IMR-90 (cell line): ENCODE data around the gene LDLRAD3. TPM values are rescaled to one million over a fixed set of nuclear protein-coding genes. Genes with fewer than 3 reads are reported as not detected.
A peak's percentile ranks its signal among the peaks of the same experiment; 100 is the strongest.

Source experiments
- ATAC-seq: fragments of 200-7000 bp; cut with Tn5 transposase; 2 replicates; pipeline ENCODE4 v1.9.1; 2020; ENCODE audit warnings: low read depth, mild to moderate bottlenecking, moderate library complexity
- BruUV-seq: library from RNA; stranded (reverse); fragments of 400-500 nt; replicated peaks from 2 replicates; lab custom pipeline; 2021; lab: Mats Ljungman, UMichigan
- CTCF ChIA-PET: fragments of 300-600 bp; formaldehyde crosslinking; extraction: SDS; loops from one replicate; lab custom pipeline; 2021; ENCODE audit warnings: antibody characterized with exemption; lab: Yijun Ruan, JAX
- POLR2A ChIA-PET: fragments of 300-600 bp; sonication (Branson Sonifier 250); formaldehyde crosslinking; loops from one replicate; lab custom pipeline; 2022; ENCODE audit warnings: antibody characterized with exemption; ENCODE audit not compliant: unreplicated experiment; lab: Charles Lee
- DNase-seq: peaks from one replicate; pipeline ENCODE4 v3.0.0; 2013
- H2AFZ ChIP-seq: replicated peaks from 2 replicates; pipeline ENCODE3; 2013; ENCODE audit warnings: low read length, mild to moderate bottlenecking; ENCODE audit not compliant: poor library complexity
- H2AK5ac ChIP-seq: 2 replicates; pipeline ENCODE4 v1.6.1; 2013; ENCODE audit warnings: low read depth, low read length, inconsistent platforms
- H2AK9ac ChIP-seq: replicated peaks from 2 replicates; pipeline ENCODE3; 2013; ENCODE audit warnings: mild to moderate bottlenecking, low read depth, low read length, moderate library complexity; ENCODE audit not compliant: poor library complexity
- H2BK120ac ChIP-seq: 2 replicates; pipeline ENCODE4 v1.6.1; 2013; ENCODE audit warnings: low read depth, low read length, inconsistent platforms
- H2BK15ac ChIP-seq: 3 replicates; pipeline ENCODE4 v1.6.1; 2013; ENCODE audit warnings: low read depth, low read length, inconsistent platforms
- H2BK20ac ChIP-seq: 2 replicates; pipeline ENCODE4 v1.6.1; 2013; ENCODE audit warnings: low read depth, mild to moderate bottlenecking, inconsistent platforms, low read length, moderate library complexity
- H2BK5ac ChIP-seq: 2 replicates; pipeline ENCODE4 v1.6.1; 2013; ENCODE audit warnings: mild to moderate bottlenecking, low read depth, low read length, inconsistent platforms; ENCODE audit not compliant: poor library complexity, severe bottlenecking
- H3K14ac ChIP-seq: replicated peaks from 2 replicates; pipeline ENCODE4 v1.6.1; 2013; ENCODE audit warnings: low read depth, low read length, inconsistent platforms
- H3K18ac ChIP-seq: 2 replicates; pipeline ENCODE4 v1.6.1; 2013; ENCODE audit warnings: low read depth, low read length, control low read depth
- H3K23ac ChIP-seq: 2 replicates; pipeline ENCODE4 v1.6.1; 2013; ENCODE audit warnings: low read depth, low read length, inconsistent platforms
- H3K27ac ChIP-seq: 2 replicates; pipeline ENCODE4 v1.5.1; 2013; ENCODE audit warnings: mild to moderate bottlenecking, control low read depth, low read length; ENCODE audit not compliant: insufficient read depth
- H3K27me3 ChIP-seq: 2 replicates; pipeline ENCODE4 v1.6.1; 2013; ENCODE audit warnings: low read length; ENCODE audit not compliant: control insufficient read depth, insufficient read depth
- H3K36me3 ChIP-seq: 2 replicates; pipeline ENCODE4 v1.6.1; 2013; ENCODE audit warnings: low read length, mixed read lengths; ENCODE audit not compliant: control insufficient read depth, insufficient read depth
- H3K4ac ChIP-seq: 2 replicates; pipeline ENCODE4 v1.6.1; 2013; ENCODE audit warnings: low read depth, low read length, inconsistent platforms
- H3K4me1 ChIP-seq: 2 replicates; pipeline ENCODE4 v1.6.1; 2013; ENCODE audit warnings: low read length, mixed read lengths; ENCODE audit not compliant: control insufficient read depth, insufficient read depth
- H3K4me2 ChIP-seq: 2 replicates; pipeline ENCODE4 v1.6.1; 2013; ENCODE audit warnings: low read depth, mild to moderate bottlenecking, control low read depth, low read length, moderate library complexity
- H3K4me3 ChIP-seq: 2 replicates; pipeline ENCODE4 v1.5.1; 2013; ENCODE audit warnings: low read depth, mild to moderate bottlenecking, control low read depth, low read length, moderate library complexity; ENCODE audit not compliant: insufficient read depth
- H3K56ac ChIP-seq: 2 replicates; pipeline ENCODE4 v1.6.1; 2013; ENCODE audit warnings: low read length, inconsistent platforms; ENCODE audit not compliant: insufficient read depth; ENCODE audit errors: extremely low read depth
- H3K79me1 ChIP-seq, 2 experiments: 2 replicates each; pipeline ENCODE4 v1.6.1; 2013; ENCODE audit warnings: low read length in 2 of 2, inconsistent platforms in 1 of 2, low read depth in 1 of 2
- H3K9ac ChIP-seq: 2 replicates; pipeline ENCODE4 v1.6.1; 2013; ENCODE audit warnings: low read depth, low read length, control low read depth
- H3K9me1 ChIP-seq: 2 replicates; pipeline ENCODE4 v1.6.1; 2013; ENCODE audit warnings: low read length, inconsistent platforms; ENCODE audit not compliant: insufficient read depth
- H3K9me3 ChIP-seq: 2 replicates; pipeline ENCODE4 v1.6.1; 2013; ENCODE audit warnings: low read length; ENCODE audit not compliant: control insufficient read depth, insufficient read depth
- H4K20me1 ChIP-seq: 2 replicates; pipeline ENCODE4 v1.6.1; 2013; ENCODE audit warnings: low read length, inconsistent platforms; ENCODE audit not compliant: insufficient read depth
- H4K5ac ChIP-seq: 2 replicates; pipeline ENCODE4 v1.6.1; 2013; ENCODE audit warnings: mild to moderate bottlenecking, low read depth, low read length, control low read depth
- H4K8ac ChIP-seq, 2 experiments: 2 replicates each; pipeline ENCODE4 v1.6.1; 2013; ENCODE audit warnings: low read depth in 2 of 2, low read length in 2 of 2, control low read depth in 1 of 2, inconsistent platforms in 1 of 2
- H4K91ac ChIP-seq: 2 replicates; pipeline ENCODE4 v1.6.1; 2013; ENCODE audit warnings: low read depth, low read length, inconsistent platforms; ENCODE audit not compliant: insufficient read depth
- BHLHE40 ChIP-seq: fragments of 150-350 bp; IDR thresholded peaks from 2 replicates; pipeline ENCODE4 v1.6.1; 2016; ENCODE audit warnings: mild to moderate bottlenecking, low read depth, low read length
- MAFK ChIP-seq: IDR thresholded peaks from 2 replicates; pipeline ENCODE4 v1.6.1; 2012; ENCODE audit warnings: low read depth, low read length, improper control_type of control experiment
- WGBS, 2 experiments: methylation state at CpG; one replicate each; pipeline versions ENCODE4 v1.1.5 to v1.1.7; 2013; ENCODE audit warnings: missing lambda C conversion rate in 2 of 2; ENCODE audit not compliant: insufficient read length in 1 of 2; ENCODE audit errors: extremely low coverage in 2 of 2; 5-methylcytosine and 5-hydroxymethylcytosine counted together
- dilution Hi-C: fragments of 300-500 bp; cut with HindIII; formaldehyde crosslinking; loops from one replicate; pipeline ENCODE4 v1.14.3; 2018; ENCODE audit warnings: low sequenced_read_pairs; ENCODE audit not compliant: unreplicated experiment
- in situ Hi-C: fragments of 300-500 bp; cut with MboI; formaldehyde crosslinking; loops from 3 replicates; pipeline ENCODE4 v1.14.3; 2019; ENCODE audit warnings: low sequenced_read_pairs, inconsistent platforms, mixed read lengths
- intact Hi-C: fragments of 100-400 bp; cut with micrococcal nuclease; formaldehyde crosslinking; loops from 2 replicates; pipeline ENCODE4 v1.10.0; 2022
- polyA plus RNA-seq, 3 experiments: library from polyadenylated mRNA; depleted of rRNA; stranded (reverse); fragments of >200 nt; gene quantifications; 2 replicates each; pipeline ENCODE4 v1.2.3, GENCODE V29; 2012; ENCODE audit warnings: low replicate concordance in 1 of 3
- total RNA-seq: library from RNA; depleted of rRNA; stranded (reverse); fragments of >200 nt; gene quantifications from 2 replicates; pipeline ENCODE4 v1.2.3, GENCODE V29; 2012

LDLRAD3 gene
- total and polyA plus RNA-seq, 2 of the 4 experiments (the other 2 are of a cell fraction), result 2.7 to 6.4 TPM

DNA sequence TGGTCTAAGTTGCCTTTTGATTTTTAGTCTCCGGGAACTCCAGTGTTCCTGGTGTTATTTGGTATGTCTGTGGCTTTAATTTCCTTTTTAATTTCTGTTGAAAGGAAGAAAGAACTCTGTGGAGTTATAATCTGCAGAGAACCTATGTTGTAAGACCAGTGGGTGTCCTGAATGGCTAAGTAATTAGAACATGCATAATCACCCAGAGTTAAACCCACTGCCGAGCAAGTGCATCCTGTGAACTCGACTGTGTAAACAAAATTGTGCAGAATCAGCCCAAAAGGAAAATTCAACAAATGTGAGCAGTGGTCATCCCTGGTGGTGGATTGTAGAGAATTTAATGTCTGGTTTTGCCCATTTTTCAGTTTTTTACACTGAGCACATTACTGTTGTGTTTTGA, 182.8 kb downstream of the LDLRAD3 start:
- H2BK15ac ChIP-seq, result no peak overlapping the region
- no peak overlapping the region for H3K18ac ChIP-seq
- no peak overlapping the region for H3K4me2 ChIP-seq
- H3K9me3 ChIP-seq, result no peaks in the 10 kb centered on the region
- no peak overlapping the region for H2AK9ac ChIP-seq
- no peak overlapping the region for H3K23ac ChIP-seq
- dilution Hi-C loops (no loop called here), intact Hi-C loops (no loop called here), in situ Hi-C loops (no loop called here)
- no peaks in the 10 kb centered on the region for H4K20me1 ChIP-seq
- no peaks in the 10 kb centered on the region for H3K36me3 ChIP-seq
- H3K4ac ChIP-seq, result no peak overlapping the region
- H4K5ac ChIP-seq, result no peak overlapping the region
- H3K14ac ChIP-seq, result no peak overlapping the region
- H3K4me1 ChIP-seq, result peaks cover 5% of the 10 kb centered on the region; the same call in 1 of the 2 replicates
- H3K56ac ChIP-seq, result no peak overlapping the region
- ChIA-PET POLR2A (no interaction called here), CTCF (no interaction called here)
- H2AFZ ChIP-seq, result no peak overlapping the region
- no peaks in the 10 kb centered on the region for H3K27me3 ChIP-seq
- BruUV-seq, result no TSS peak
- no peak overlapping the region for H3K27ac ChIP-seq
- WGBS, 2 experiments, result 0% methylated on average over 1 of the region's 3 CpGs; no CpG with 5 or more reads in 1 of the 2 experiments
- TF ChIP-seq MAFK (0 out of 2 replicates have a peak, but pooled peaks have one; percentile 8), BHLHE40 (no peak)
- H4K91ac ChIP-seq, result no peak overlapping the region
- H2AK5ac ChIP-seq, result no peak overlapping the region
- no peak overlapping the region for H2BK5ac ChIP-seq
- DNase-seq (no peak), ATAC-seq (no peak)
- H3K9me1 ChIP-seq, result peaks cover 13% of the 10 kb centered on the region
- H4K8ac ChIP-seq, result no peak overlapping the region
- no peak overlapping the region for H2BK120ac ChIP-seq
- no peak overlapping the region for H2BK20ac ChIP-seq
- H3K9ac ChIP-seq, result no peak overlapping the region
- H3K79me1 ChIP-seq, result no peaks in the 10 kb centered on the region
- H3K4me3 ChIP-seq, result no peak overlapping the region
